GM23338 (cell line): ENCODE measurements around the gene AMOTL1. TPM values are rescaled to one million over a fixed set of nuclear protein-coding genes. Genes with fewer than 3 reads are reported as not detected.

ENCODE experiments used
- ATAC-seq: fragments of 200-7000 bp; cut with Tn5 transposase; 3 replicates; pipeline ENCODE4 v1.9.1; 2020
- DNase-seq: peaks from one replicate; pipeline ENCODE4 v3.0.0-alpha.2; 2015; ENCODE audit warnings: low spot score
- H2AFZ ChIP-seq: fragments of 200-600 bp; sonication (generic); 2 replicates; pipeline ENCODE4 v1.8.0; 2016; ENCODE audit warnings: antibody characterized with exemption, mild to moderate bottlenecking, moderate library complexity
- H3F3A ChIP-seq: fragments of 200-600 bp; sonication (generic); replicated peaks from 2 replicates; pipeline ENCODE4 v1.8.0; 2017; ENCODE audit warnings: antibody characterized with exemption, mixed run types, low read depth
- H3K27ac ChIP-seq: fragments of 200-600 bp; sonication (generic); 2 replicates; pipeline ENCODE4 v1.6.1; 2016; ENCODE audit warnings: low read depth
- H3K27me3 ChIP-seq: fragments of 200-600 bp; sonication (generic); 2 replicates; pipeline ENCODE4 v1.8.0; 2016; ENCODE audit warnings: mild to moderate bottlenecking, mixed run types, moderate library complexity; ENCODE audit not compliant: insufficient read depth
- H3K36me3 ChIP-seq: fragments of 200-600 bp; sonication (generic); 2 replicates; pipeline ENCODE4 v1.8.0; 2016; ENCODE audit warnings: mild to moderate bottlenecking; ENCODE audit not compliant: insufficient read depth
- H3K4me1 ChIP-seq: fragments of 200-600 bp; sonication (generic); 2 replicates; pipeline ENCODE4 v1.8.0; 2016; ENCODE audit warnings: mild to moderate bottlenecking, moderate library complexity; ENCODE audit not compliant: insufficient read depth
- H3K4me2 ChIP-seq: fragments of 200-600 bp; sonication (generic); 2 replicates; pipeline ENCODE4 v1.7.1; 2017; ENCODE audit warnings: mixed run types
- H3K4me3 ChIP-seq: fragments of 200-600 bp; sonication (generic); 2 replicates; pipeline ENCODE4 v1.6.1; 2016; ENCODE audit warnings: mixed run types
- H3K79me2 ChIP-seq: fragments of 200-600 bp; sonication (generic); replicated peaks from 2 replicates; pipeline ENCODE4 v1.8.0; 2017; ENCODE audit warnings: mild to moderate bottlenecking; ENCODE audit not compliant: insufficient read depth
- H3K9me2 ChIP-seq: fragments of 200-600 bp; sonication (generic); 2 replicates; pipeline ENCODE4 v1.8.0; 2017; ENCODE audit not compliant: insufficient read depth
- H4K20me1 ChIP-seq: fragments of 200-600 bp; sonication (generic); replicated peaks from 2 replicates; pipeline ENCODE4 v1.8.0; 2017; ENCODE audit warnings: mild to moderate bottlenecking; ENCODE audit not compliant: insufficient read depth
- H3K27ac Mint-ChIP-seq: 2 replicates; pipeline ENCODE4 v1.8.0; 2020; ENCODE audit warnings: inconsistent platforms, mild to moderate bottlenecking, moderate library complexity, mixed read lengths
- H3K27me3 Mint-ChIP-seq: 3 replicates; pipeline ENCODE4 v1.8.0; 2022; ENCODE audit warnings: low read depth, mild to moderate bottlenecking, moderate library complexity, mixed read lengths, inconsistent platforms; ENCODE audit not compliant: insufficient read depth, poor library complexity
- H3K36me3 Mint-ChIP-seq: 3 replicates; pipeline ENCODE4 v1.8.0; 2021; ENCODE audit warnings: low read depth, mild to moderate bottlenecking, inconsistent platforms, moderate library complexity, mixed read lengths
- H3K4me1 Mint-ChIP-seq: 3 replicates; pipeline ENCODE4 v1.8.0; 2020; ENCODE audit warnings: mild to moderate bottlenecking, inconsistent platforms, mixed read lengths
- H3K4me3 Mint-ChIP-seq: 3 replicates; pipeline ENCODE4 v1.8.0; 2021; ENCODE audit warnings: moderate library complexity, mild to moderate bottlenecking, inconsistent platforms, mixed read lengths
- H3K9me3 Mint-ChIP-seq: 3 replicates; pipeline ENCODE4 v1.8.0; 2020; ENCODE audit warnings: moderate library complexity, mild to moderate bottlenecking, inconsistent platforms, mixed read lengths
- CREB1 ChIP-seq: fragments of 250-450 bp; sonication (Bioruptor Pico); IDR thresholded peaks from 2 replicates; pipeline ENCODE4 v1.5.0; 2020; ENCODE audit warnings: low read depth, mild to moderate bottlenecking, moderate library complexity
- EZH2 ChIP-seq: fragments of 200-600 bp; sonication (generic); IDR thresholded peaks from one replicate; pipeline ENCODE4 v1.8.0; 2017; ENCODE audit warnings: antibody characterized with exemption, mild to moderate bottlenecking, low read depth; ENCODE audit not compliant: unreplicated experiment
- EZH2phosphoT487 ChIP-seq: fragments of 200-600 bp; sonication (generic); IDR thresholded peaks from one replicate; pipeline ENCODE4 v1.8.1; 2018; ENCODE audit warnings: antibody characterized with exemption; ENCODE audit not compliant: unreplicated experiment
- JUNB ChIP-seq: IDR thresholded peaks from one replicate; pipeline ENCODE4 v1.6.1; 2016; ENCODE audit warnings: antibody characterized with exemption; ENCODE audit not compliant: unreplicated experiment
- NANOG ChIP-seq: IDR thresholded peaks from 2 replicates; pipeline ENCODE4 v1.6.1; 2016; ENCODE audit warnings: antibody characterized with exemption, borderline replicate concordance
- POLR2AphosphoS5 ChIP-seq: IDR thresholded peaks from 2 replicates; pipeline ENCODE4 v1.6.1; 2016; ENCODE audit warnings: antibody characterized with exemption, low read depth
- STAT1 ChIP-seq: IDR thresholded peaks from one replicate; pipeline ENCODE4 v1.6.1; 2016; ENCODE audit warnings: antibody characterized with exemption; ENCODE audit not compliant: unreplicated experiment
- ZNF114 ChIP-seq: fragments of 250-450 bp; sonication (Bioruptor Pico); IDR thresholded peaks from 2 replicates; pipeline ENCODE4 v1.5.0; 2020; ENCODE audit warnings: mild to moderate bottlenecking, moderate library complexity
- ZNF331 ChIP-seq: fragments of 250-450 bp; sonication (Bioruptor Pico); IDR thresholded peaks from 2 replicates; pipeline ENCODE4 v1.5.0; 2020; ENCODE audit warnings: low read depth, mild to moderate bottlenecking, moderate library complexity
- polyA plus RNA-seq: library from polyadenylated mRNA; unstranded; fragments of >200 nt; fragmentation: Nextera tagmentation; extraction: Ambion mirVana; gene quantifications from 2 replicates; pipeline ENCODE4 v1.2.1, GENCODE V29; 2016
- total RNA-seq: library from RNA; depleted of rRNA; stranded (reverse); fragments of >200 nt; shearing (Covaris generic); gene quantifications from 2 replicates; pipeline ENCODE4 v1.2.3, GENCODE V29; 2014
- TF ChIP-seq, protein P1 (sequence below): IDR thresholded peaks from one replicate; pipeline ENCODE4 v1.6.1; 2018; ENCODE audit warnings: antibody characterized with exemption; ENCODE audit not compliant: unreplicated experiment
- TF ChIP-seq, protein P2 (sequence below): IDR thresholded peaks from 2 replicates; pipeline ENCODE4 v1.6.1; 2016; ENCODE audit warnings: antibody characterized with exemption
- TF ChIP-seq, protein P3 (sequence below), 2 experiments: fragments of 200-600 bp in 1 of 2; sonication (generic) in 1 of 2; conservative IDR thresholded peaks; 2 replicates each; pipeline versions ENCODE4 v1.5.1 to v1.6.1; 2016 to 2017; ENCODE audit warnings: antibody characterized with exemption in 2 of 2, low read depth in 2 of 2, mild to moderate bottlenecking in 2 of 2, moderate library complexity in 1 of 2
- TF ChIP-seq, protein P4 (sequence below): fragments of 250-450 bp; sonication (Bioruptor Pico); IDR thresholded peaks from 2 replicates; pipeline ENCODE4 v1.5.0; 2020; ENCODE audit warnings: mild to moderate bottlenecking, moderate library complexity

AMOTL1 gene
- total and polyA plus RNA-seq, 2 experiments from 2014 or later, result 4.3 to 18.7 TPM

DNA sequence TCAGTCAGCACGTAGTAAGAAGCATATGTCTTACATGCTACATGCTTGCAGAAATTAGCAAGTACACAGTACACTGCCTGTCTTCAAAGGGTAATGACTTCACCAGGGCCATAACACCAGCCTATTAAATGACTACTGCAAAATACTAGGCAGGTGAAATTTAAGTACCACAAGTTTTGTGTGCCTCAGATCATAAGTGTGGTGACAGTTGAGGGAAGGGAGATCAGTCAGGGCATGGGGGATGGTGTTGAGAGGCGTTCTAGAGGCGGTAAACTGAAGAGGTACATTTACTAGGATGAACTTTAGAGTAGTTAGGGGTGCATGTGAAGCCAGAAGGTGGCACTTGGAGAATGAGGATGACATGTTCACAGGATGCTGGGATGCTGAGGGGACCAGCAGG is 22.0 kb downstream of the AMOTL1 start:
- DNase-seq (no peak), ATAC-seq (no peak)
- Histone ChIP-seq H3K4me2 (no peak overlapping the region), H2AFZ (no peak overlapping the region), H3K27me3 (no peaks in the 10 kb centered on the region), H4K20me1 (peaks cover 14% of the 10 kb centered on the region), H3K79me2 (peaks cover 71% of the 10 kb centered on the region), H3F3A (no peaks in the 10 kb centered on the region), H3K9me2 (no peaks in the 10 kb centered on the region), H3K36me3 (no peaks in the 10 kb centered on the region), H3K27ac (no peak overlapping the region), H3K4me3 (no peak overlapping the region), H3K4me1 (peaks cover 7% of the 10 kb centered on the region)
- no peak overlapping the region for H3K4me3 Mint-ChIP-seq
- H3K36me3 Mint-ChIP-seq, result peaks cover 9% of the 10 kb centered on the region; the same call in 2 of the 3 replicates
- H3K4me1 Mint-ChIP-seq, result peaks cover 45% of the 10 kb centered on the region
- no peaks in the 10 kb centered on the region for H3K27me3 Mint-ChIP-seq
- TF ChIP-seq ZNF114 (CRISPR knock-in tag) (no peak), ZNF331 (CRISPR knock-in tag) (no peak), POLR2AphosphoS5 (no peak), STAT1 (no peak), JUNB (no peak), EZH2phosphoT487 (no peak), CREB1 (CRISPR knock-in tag) (no peak), EZH2 (no peak), NANOG (no peak)
- TF ChIP-seq, protein P1, sequence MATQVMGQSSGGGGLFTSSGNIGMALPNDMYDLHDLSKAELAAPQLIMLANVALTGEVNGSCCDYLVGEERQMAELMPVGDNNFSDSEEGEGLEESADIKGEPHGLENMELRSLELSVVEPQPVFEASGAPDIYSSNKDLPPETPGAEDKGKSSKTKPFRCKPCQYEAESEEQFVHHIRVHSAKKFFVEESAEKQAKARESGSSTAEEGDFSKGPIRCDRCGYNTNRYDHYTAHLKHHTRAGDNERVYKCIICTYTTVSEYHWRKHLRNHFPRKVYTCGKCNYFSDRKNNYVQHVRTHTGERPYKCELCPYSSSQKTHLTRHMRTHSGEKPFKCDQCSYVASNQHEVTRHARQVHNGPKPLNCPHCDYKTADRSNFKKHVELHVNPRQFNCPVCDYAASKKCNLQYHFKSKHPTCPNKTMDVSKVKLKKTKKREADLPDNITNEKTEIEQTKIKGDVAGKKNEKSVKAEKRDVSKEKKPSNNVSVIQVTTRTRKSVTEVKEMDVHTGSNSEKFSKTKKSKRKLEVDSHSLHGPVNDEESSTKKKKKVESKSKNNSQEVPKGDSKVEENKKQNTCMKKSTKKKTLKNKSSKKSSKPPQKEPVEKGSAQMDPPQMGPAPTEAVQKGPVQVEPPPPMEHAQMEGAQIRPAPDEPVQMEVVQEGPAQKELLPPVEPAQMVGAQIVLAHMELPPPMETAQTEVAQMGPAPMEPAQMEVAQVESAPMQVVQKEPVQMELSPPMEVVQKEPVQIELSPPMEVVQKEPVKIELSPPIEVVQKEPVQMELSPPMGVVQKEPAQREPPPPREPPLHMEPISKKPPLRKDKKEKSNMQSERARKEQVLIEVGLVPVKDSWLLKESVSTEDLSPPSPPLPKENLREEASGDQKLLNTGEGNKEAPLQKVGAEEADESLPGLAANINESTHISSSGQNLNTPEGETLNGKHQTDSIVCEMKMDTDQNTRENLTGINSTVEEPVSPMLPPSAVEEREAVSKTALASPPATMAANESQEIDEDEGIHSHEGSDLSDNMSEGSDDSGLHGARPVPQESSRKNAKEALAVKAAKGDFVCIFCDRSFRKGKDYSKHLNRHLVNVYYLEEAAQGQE, result no peak
- TF ChIP-seq, protein P2, sequence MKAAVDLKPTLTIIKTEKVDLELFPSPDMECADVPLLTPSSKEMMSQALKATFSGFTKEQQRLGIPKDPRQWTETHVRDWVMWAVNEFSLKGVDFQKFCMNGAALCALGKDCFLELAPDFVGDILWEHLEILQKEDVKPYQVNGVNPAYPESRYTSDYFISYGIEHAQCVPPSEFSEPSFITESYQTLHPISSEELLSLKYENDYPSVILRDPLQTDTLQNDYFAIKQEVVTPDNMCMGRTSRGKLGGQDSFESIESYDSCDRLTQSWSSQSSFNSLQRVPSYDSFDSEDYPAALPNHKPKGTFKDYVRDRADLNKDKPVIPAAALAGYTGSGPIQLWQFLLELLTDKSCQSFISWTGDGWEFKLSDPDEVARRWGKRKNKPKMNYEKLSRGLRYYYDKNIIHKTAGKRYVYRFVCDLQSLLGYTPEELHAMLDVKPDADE, result no peak
- TF ChIP-seq, protein P3, sequence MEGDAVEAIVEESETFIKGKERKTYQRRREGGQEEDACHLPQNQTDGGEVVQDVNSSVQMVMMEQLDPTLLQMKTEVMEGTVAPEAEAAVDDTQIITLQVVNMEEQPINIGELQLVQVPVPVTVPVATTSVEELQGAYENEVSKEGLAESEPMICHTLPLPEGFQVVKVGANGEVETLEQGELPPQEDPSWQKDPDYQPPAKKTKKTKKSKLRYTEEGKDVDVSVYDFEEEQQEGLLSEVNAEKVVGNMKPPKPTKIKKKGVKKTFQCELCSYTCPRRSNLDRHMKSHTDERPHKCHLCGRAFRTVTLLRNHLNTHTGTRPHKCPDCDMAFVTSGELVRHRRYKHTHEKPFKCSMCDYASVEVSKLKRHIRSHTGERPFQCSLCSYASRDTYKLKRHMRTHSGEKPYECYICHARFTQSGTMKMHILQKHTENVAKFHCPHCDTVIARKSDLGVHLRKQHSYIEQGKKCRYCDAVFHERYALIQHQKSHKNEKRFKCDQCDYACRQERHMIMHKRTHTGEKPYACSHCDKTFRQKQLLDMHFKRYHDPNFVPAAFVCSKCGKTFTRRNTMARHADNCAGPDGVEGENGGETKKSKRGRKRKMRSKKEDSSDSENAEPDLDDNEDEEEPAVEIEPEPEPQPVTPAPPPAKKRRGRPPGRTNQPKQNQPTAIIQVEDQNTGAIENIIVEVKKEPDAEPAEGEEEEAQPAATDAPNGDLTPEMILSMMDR (conservative IDR thresholded peaks at IDR 0.05; ENCODE audit: low read depth in 2 of 2), result no peak
- TF ChIP-seq, protein P4, sequence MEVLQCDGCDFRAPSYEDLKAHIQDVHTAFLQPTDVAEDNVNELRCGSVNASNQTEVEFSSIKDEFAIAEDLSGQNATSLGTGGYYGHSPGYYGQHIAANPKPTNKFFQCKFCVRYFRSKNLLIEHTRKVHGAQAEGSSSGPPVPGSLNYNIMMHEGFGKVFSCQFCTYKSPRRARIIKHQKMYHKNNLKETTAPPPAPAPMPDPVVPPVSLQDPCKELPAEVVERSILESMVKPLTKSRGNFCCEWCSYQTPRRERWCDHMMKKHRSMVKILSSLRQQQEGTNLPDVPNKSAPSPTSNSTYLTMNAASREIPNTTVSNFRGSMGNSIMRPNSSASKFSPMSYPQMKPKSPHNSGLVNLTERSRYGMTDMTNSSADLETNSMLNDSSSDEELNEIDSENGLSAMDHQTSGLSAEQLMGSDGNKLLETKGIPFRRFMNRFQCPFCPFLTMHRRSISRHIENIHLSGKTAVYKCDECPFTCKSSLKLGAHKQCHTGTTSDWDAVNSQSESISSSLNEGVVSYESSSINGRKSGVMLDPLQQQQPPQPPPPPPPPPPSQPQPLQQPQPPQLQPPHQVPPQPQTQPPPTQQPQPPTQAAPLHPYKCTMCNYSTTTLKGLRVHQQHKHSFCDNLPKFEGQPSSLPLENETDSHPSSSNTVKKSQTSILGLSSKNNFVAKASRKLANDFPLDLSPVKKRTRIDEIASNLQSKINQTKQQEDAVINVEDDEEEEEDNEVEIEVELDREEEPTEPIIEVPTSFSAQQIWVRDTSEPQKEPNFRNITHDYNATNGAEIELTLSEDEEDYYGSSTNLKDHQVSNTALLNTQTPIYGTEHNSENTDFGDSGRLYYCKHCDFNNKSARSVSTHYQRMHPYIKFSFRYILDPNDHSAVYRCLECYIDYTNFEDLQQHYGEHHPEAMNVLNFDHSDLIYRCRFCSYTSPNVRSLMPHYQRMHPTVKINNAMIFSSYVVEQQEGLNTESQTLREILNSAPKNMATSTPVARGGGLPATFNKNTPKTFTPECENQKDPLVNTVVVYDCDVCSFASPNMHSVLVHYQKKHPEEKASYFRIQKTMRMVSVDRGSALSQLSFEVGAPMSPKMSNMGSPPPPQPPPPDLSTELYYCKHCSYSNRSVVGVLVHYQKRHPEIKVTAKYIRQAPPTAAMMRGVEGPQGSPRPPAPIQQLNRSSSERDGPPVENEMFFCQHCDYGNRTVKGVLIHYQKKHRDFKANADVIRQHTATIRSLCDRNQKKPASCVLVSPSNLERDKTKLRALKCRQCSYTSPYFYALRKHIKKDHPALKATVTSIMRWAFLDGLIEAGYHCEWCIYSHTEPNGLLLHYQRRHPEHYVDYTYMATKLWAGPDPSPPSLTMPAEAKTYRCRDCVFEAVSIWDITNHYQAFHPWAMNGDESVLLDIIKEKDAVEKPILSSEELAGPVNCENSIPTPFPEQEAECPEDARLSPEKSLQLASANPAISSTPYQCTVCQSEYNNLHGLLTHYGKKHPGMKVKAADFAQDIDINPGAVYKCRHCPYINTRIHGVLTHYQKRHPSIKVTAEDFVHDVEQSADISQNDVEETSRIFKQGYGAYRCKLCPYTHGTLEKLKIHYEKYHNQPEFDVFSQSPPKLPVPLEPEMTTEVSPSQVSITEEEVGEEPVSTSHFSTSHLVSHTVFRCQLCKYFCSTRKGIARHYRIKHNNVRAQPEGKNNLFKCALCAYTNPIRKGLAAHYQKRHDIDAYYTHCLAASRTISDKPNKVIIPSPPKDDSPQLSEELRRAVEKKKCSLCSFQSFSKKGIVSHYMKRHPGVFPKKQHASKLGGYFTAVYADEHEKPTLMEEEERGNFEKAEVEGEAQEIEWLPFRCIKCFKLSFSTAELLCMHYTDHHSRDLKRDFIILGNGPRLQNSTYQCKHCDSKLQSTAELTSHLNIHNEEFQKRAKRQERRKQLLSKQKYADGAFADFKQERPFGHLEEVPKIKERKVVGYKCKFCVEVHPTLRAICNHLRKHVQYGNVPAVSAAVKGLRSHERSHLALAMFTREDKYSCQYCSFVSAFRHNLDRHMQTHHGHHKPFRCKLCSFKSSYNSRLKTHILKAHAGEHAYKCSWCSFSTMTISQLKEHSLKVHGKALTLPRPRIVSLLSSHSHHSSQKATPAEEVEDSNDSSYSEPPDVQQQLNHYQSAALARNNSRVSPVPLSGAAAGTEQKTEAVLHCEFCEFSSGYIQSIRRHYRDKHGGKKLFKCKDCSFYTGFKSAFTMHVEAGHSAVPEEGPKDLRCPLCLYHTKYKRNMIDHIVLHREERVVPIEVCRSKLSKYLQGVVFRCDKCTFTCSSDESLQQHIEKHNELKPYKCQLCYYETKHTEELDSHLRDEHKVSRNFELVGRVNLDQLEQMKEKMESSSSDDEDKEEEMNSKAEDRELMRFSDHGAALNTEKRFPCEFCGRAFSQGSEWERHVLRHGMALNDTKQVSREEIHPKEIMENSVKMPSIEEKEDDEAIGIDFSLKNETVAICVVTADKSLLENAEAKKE (CRISPR knock-in tag), result no peak
- no peaks in the 10 kb centered on the region for H3K9me3 Mint-ChIP-seq
- no peak overlapping the region for H3K27ac Mint-ChIP-seq
